Cardiac muscle cell (in vitro differentiated cells and primary cell): ENCODE results near the gene CST1. TPM values are rescaled to one million over a fixed set of nuclear protein-coding genes. Genes with fewer than 3 reads are reported as not detected.
"Not testable (repeated sequence)": the region's sequence is repeated elsewhere in the genome, so short reads cannot be mapped to it uniquely, and the experiment has no call there.

Experiments used
- DNase-seq, 2 donors: peaks; one replicate each; pipeline versions ENCODE4 v3.0.0 to v3.0.0-alpha.2; 2010 to 2017; ENCODE audit warnings: low read depth in 1 of 2, low spot score in 1 of 2
- H3K27ac ChIP-seq: fragments of 200-600 bp; sonication (generic); 2 replicates; pipeline ENCODE4 v1.5.1; 2016
- H3K27me3 ChIP-seq: fragments of 200-600 bp; sonication (generic); 2 replicates; pipeline ENCODE4 v1.6.0; 2016; ENCODE audit warnings: control low read depth
- H3K36me3 ChIP-seq: fragments of 200-600 bp; sonication (generic); 2 replicates; pipeline ENCODE4 v1.5.1; 2016; ENCODE audit warnings: control low read depth
- H3K4me1 ChIP-seq: fragments of 200-600 bp; sonication (generic); 2 replicates; pipeline ENCODE4 v1.8.1; 2017; ENCODE audit warnings: low read depth, mild to moderate bottlenecking, mixed run types
- H3K4me3 ChIP-seq: fragments of 200-600 bp; sonication (generic); 2 replicates; pipeline ENCODE4 v1.5.1; 2016; ENCODE audit warnings: mild to moderate bottlenecking
- H3K9me3 ChIP-seq: fragments of 200-600 bp; sonication (generic); 2 replicates; pipeline ENCODE4 v1.5.1; 2017; ENCODE audit warnings: low read depth, mild to moderate bottlenecking, control low read depth
- CTCF ChIP-seq: IDR thresholded peaks from 2 replicates; pipeline ENCODE4 v1.5.1; 2012; ENCODE audit warnings: low read depth, mild to moderate bottlenecking, low read length
- polyA plus RNA-seq: library from polyadenylated mRNA; unstranded; fragments of >200 nt; fragmentation: Nextera tagmentation; extraction: Ambion mirVana; gene quantifications from 2 replicates; pipeline ENCODE4 v1.2.1, GENCODE V29; 2016
- total RNA-seq: library from RNA; depleted of rRNA; stranded (reverse); fragments of >200 nt; gene quantifications from 2 replicates; pipeline ENCODE4 v1.2.3, GENCODE V29; 2016

The CST1 gene
- total and polyA plus RNA-seq, 2 experiments from 2014 or later: 1.2 TPM; not detected in 1

GRCh38 chr20:23773127-23773526 is 22.4 kb upstream of the CST1 start:
- Histone ChIP-seq H3K4me3 (no peak overlapping the region), H3K9me3 (no peaks in the 10 kb centered on the region), H3K36me3 (no peaks in the 10 kb centered on the region), H3K27me3 (no peaks in the 10 kb centered on the region), H3K27ac (no peak overlapping the region), H3K4me1 (no peaks in the 10 kb centered on the region)
- TF ChIP-seq CTCF: no peak
- DNase-seq: no peak

- H3K4me3 ChIP-seq: no peak overlapping the region
- no peaks in the 10 kb centered on the region for H3K4me1 ChIP-seq
- no peaks in the 10 kb centered on the region for H3K36me3 ChIP-seq
- no peak for TF ChIP-seq CTCF
- no peaks in the 10 kb centered on the region for H3K27me3 ChIP-seq
- no peak overlapping the region for H3K27ac ChIP-seq
- no peak for DNase-seq
- H3K9me3 ChIP-seq: no peaks in the 10 kb centered on the region
These were observed 21.3 kb upstream of the CST1 start for GRCh38 chr20:23772074-23772473.

GRCh38 chr20:23770384-23770783 is 19.6 kb upstream of the CST1 start:
- Histone ChIP-seq H3K9me3 (no peaks in the 10 kb centered on the region), H3K4me3 (no peak overlapping the region), H3K27ac (no peak overlapping the region), H3K36me3 (no peaks in the 10 kb centered on the region), H3K4me1 (no peaks in the 10 kb centered on the region), H3K27me3 (no peaks in the 10 kb centered on the region)
- no peak for DNase-seq
- no peak for TF ChIP-seq CTCF

GRCh38 chr20:23768520-23768919 is 17.8 kb upstream of the CST1 start:
- H3K4me1 ChIP-seq, DNase-seq, H3K27ac ChIP-seq, H3K36me3 ChIP-seq, H3K4me3 ChIP-seq, H3K9me3 ChIP-seq, H3K27me3 ChIP-seq: not testable (repeated sequence)

- TF ChIP-seq CTCF: no peak
- DNase-seq: no peak
These were observed 15.8 kb upstream of the CST1 start for GRCh38 chr20:23766531-23766930.

GRCh38 chr20:23765578-23765977 is 14.8 kb upstream of the CST1 start:
- H3K4me3 ChIP-seq: no peak overlapping the region
- no peaks in the 10 kb centered on the region for H3K27me3 ChIP-seq
- no peak for TF ChIP-seq CTCF
- no peaks in the 10 kb centered on the region for H3K4me1 ChIP-seq
- H3K36me3 ChIP-seq: no peaks in the 10 kb centered on the region
- no peak for DNase-seq
- H3K27ac ChIP-seq: no peak overlapping the region
- H3K9me3 ChIP-seq: no peaks in the 10 kb centered on the region

More at GRCh38 chr20:23766531-23766930, 15.8 kb upstream of the CST1 start:
- Histone ChIP-seq H3K4me1 (no peaks in the 10 kb centered on the region), H3K27ac (no peak overlapping the region), H3K36me3 (no peaks in the 10 kb centered on the region), H3K4me3 (no peak overlapping the region), H3K27me3 (no peaks in the 10 kb centered on the region), H3K9me3 (no peaks in the 10 kb centered on the region)

GRCh38 chr20:23764630-23765029 is 13.9 kb upstream of the CST1 start:
- H3K36me3 ChIP-seq, H3K4me1 ChIP-seq, H3K9me3 ChIP-seq, H3K4me3 ChIP-seq, H3K27me3 ChIP-seq, DNase-seq, H3K27ac ChIP-seq: not testable (repeated sequence)
